Smooth muscle cell (in vitro differentiated cells): ENCODE data around the gene FZD4. TPM values are rescaled to one million over a fixed set of nuclear protein-coding genes. Genes with fewer than 3 reads are reported as not detected.

Source experiments
- DNase-seq: peaks from one replicate; lab custom pipeline; 2025; ENCODE audit not compliant: unreplicated experiment; lab: John Stamatoyannopoulos, UW
- H2AFZ ChIP-seq: fragments of 200-600 bp; sonication (generic); 2 replicates; pipeline ENCODE4 v1.6.0; 2016; ENCODE audit warnings: antibody characterized with exemption, low read depth, mild to moderate bottlenecking
- H3F3A ChIP-seq: fragments of 200-600 bp; sonication (generic); 2 replicates; pipeline ENCODE4 v1.6.0; 2017; ENCODE audit warnings: antibody characterized with exemption, low read depth
- H3K27ac ChIP-seq: fragments of 200-600 bp; sonication (generic); 2 replicates; pipeline ENCODE4 v1.5.1; 2016; ENCODE audit warnings: low read depth, mild to moderate bottlenecking
- H3K27me3 ChIP-seq: fragments of 200-600 bp; sonication (generic); 2 replicates; pipeline ENCODE4 v1.6.1; 2016; ENCODE audit warnings: low read depth, mild to moderate bottlenecking
- H3K36me3 ChIP-seq: fragments of 200-600 bp; sonication (generic); 2 replicates; pipeline ENCODE4 v1.5.1; 2016; ENCODE audit warnings: low read depth
- H3K4me1 ChIP-seq: fragments of 200-600 bp; sonication (generic); 2 replicates; pipeline ENCODE4 v1.5.1; 2016; ENCODE audit warnings: low read depth
- H3K4me2 ChIP-seq: fragments of 200-600 bp; sonication (generic); 2 replicates; pipeline ENCODE4 v1.6.0; 2016; ENCODE audit warnings: mild to moderate bottlenecking
- H3K4me3 ChIP-seq: fragments of 200-600 bp; sonication (generic); 2 replicates; pipeline ENCODE4 v1.5.1; 2016; ENCODE audit warnings: mild to moderate bottlenecking
- H3K79me2 ChIP-seq: fragments of 200-600 bp; sonication (generic); 2 replicates; pipeline ENCODE4 v1.6.0; 2016; ENCODE audit warnings: low read depth, mild to moderate bottlenecking
- H3K9ac ChIP-seq: fragments of 200-600 bp; sonication (generic); 2 replicates; pipeline ENCODE4 v1.6.0; 2016; ENCODE audit warnings: low read depth
- H3K9me3 ChIP-seq: fragments of 200-600 bp; sonication (generic); replicated peaks from 2 replicates; pipeline ENCODE4 v1.5.1; 2016; ENCODE audit warnings: low read depth
- H4K20me1 ChIP-seq: fragments of 200-600 bp; sonication (generic); 2 replicates; pipeline ENCODE4 v1.6.0; 2016; ENCODE audit warnings: low read depth
- WGBS: methylation state at CpG from one replicate; pipeline ENCODE4 v1.1.7; 2016; ENCODE audit warnings: low lambda C conversion rate; 5-methylcytosine and 5-hydroxymethylcytosine counted together
- polyA plus RNA-seq: library from polyadenylated mRNA; unstranded; fragments of >200 nt; fragmentation: Nextera tagmentation; extraction: Ambion mirVana; gene quantifications from 2 replicates; pipeline ENCODE4 v1.2.1, GENCODE V29; 2016
- total RNA-seq: library from RNA; depleted of rRNA; stranded (reverse); fragments of >200 nt; gene quantifications from 2 replicates; pipeline ENCODE4 v1.2.3, GENCODE V29; 2014
- TF ChIP-seq, protein P1 (sequence below): fragments of 200-600 bp; sonication (generic); IDR thresholded peaks from 2 replicates; pipeline ENCODE4 v1.5.1; 2017; ENCODE audit warnings: borderline replicate concordance, mild to moderate bottlenecking, antibody characterized with exemption; ENCODE audit not compliant: insufficient read depth, poor library complexity, severe bottlenecking

Gene FZD4
- total and polyA plus RNA-seq, 2 experiments from 2014 or later, result 1.8 to 5.8 TPM

DNA sequence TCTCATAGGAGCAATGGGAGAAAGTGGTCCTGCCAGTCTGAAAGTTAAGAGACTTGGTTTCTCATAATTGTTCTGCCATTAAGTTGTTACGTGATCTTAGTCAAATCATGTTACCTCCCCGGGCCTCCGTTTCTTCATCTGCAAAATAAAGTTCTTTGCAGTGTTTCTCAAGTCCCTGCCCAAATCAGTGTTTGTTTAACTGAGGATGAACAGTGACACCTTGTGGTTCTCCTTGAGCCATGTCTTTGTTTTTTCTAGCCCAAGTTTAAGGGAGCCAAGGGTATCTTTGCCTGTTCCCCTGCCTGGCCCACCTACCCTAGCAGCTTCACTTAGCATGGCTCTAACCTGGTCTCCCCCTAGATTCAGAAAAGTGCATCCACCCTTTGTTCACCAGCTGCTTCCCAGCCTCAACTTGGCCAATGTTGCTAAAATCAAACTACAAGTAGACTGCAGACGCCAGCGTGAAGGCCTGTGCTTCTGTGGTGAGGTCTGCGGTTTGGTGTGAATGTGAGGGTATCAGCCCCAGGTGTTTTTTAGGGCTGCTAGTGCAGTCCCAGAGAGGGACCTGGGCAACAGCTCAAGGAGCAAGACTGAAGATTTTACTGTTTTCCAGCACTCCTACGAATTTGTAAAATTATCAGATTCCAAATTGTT is 35.5 kb downstream of the FZD4 start:
- TF ChIP-seq, protein P1, sequence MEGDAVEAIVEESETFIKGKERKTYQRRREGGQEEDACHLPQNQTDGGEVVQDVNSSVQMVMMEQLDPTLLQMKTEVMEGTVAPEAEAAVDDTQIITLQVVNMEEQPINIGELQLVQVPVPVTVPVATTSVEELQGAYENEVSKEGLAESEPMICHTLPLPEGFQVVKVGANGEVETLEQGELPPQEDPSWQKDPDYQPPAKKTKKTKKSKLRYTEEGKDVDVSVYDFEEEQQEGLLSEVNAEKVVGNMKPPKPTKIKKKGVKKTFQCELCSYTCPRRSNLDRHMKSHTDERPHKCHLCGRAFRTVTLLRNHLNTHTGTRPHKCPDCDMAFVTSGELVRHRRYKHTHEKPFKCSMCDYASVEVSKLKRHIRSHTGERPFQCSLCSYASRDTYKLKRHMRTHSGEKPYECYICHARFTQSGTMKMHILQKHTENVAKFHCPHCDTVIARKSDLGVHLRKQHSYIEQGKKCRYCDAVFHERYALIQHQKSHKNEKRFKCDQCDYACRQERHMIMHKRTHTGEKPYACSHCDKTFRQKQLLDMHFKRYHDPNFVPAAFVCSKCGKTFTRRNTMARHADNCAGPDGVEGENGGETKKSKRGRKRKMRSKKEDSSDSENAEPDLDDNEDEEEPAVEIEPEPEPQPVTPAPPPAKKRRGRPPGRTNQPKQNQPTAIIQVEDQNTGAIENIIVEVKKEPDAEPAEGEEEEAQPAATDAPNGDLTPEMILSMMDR, result peak; percentile 53
- H3K4me2 ChIP-seq, result no peak overlapping the region
- H4K20me1 ChIP-seq, result no peaks in the 10 kb centered on the region
- H2AFZ ChIP-seq, result peak overlapping the region; percentile 27
- H3K27ac ChIP-seq, result peak overlapping the region; percentile 65
- H3K79me2 ChIP-seq, result no peaks in the 10 kb centered on the region
- H3F3A ChIP-seq, result peaks cover 4% of the 10 kb centered on the region
- H3K9me3 ChIP-seq, result no peaks in the 10 kb centered on the region
- peaks cover 22% of the 10 kb centered on the region for H3K4me1 ChIP-seq
- H3K27me3 ChIP-seq, result no peaks in the 10 kb centered on the region
- no peak for DNase-seq
- H3K36me3 ChIP-seq, result no peaks in the 10 kb centered on the region
- 60% methylated on average over 7 of the region's 7 CpGs for WGBS
- no peak overlapping the region for H3K9ac ChIP-seq
- no peak overlapping the region for H3K4me3 ChIP-seq

DNA sequence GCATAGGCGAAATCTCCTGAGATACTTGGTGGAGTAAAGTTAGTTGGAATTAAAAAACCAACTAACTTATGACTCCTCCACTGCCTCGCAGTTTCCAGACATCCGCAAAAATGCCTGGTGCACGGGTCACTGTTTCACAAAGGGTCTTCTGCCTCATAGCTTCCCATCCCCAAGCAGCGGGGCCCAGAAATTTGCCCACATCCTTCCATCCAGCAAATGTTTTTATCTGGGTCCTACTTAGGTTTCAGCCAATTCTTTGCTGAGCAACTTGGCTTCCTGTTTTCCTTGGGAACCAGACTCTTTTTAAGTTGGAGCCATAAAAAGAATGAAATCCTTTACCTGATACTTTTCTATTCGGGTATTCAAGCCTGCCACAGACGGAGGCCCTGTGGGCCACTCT is 36.2 kb downstream of the FZD4 start:
- Histone ChIP-seq H3K27me3 (no peaks in the 10 kb centered on the region), H3K4me1 (peaks cover 22% of the 10 kb centered on the region), H3K4me2 (no peak overlapping the region), H3K79me2 (no peaks in the 10 kb centered on the region), H2AFZ (peak overlapping the region; percentile 27), H3K4me3 (no peak overlapping the region), H4K20me1 (no peaks in the 10 kb centered on the region), H3K27ac (peak overlapping the region; percentile 65), H3F3A (peaks cover 4% of the 10 kb centered on the region), H3K9ac (no peak overlapping the region), H3K9me3 (no peaks in the 10 kb centered on the region), H3K36me3 (no peaks in the 10 kb centered on the region)
- 71% methylated on average over 7 of the region's 7 CpGs for WGBS
- DNase-seq, result no peak
- TF ChIP-seq, protein P1, result no peak

DNA sequence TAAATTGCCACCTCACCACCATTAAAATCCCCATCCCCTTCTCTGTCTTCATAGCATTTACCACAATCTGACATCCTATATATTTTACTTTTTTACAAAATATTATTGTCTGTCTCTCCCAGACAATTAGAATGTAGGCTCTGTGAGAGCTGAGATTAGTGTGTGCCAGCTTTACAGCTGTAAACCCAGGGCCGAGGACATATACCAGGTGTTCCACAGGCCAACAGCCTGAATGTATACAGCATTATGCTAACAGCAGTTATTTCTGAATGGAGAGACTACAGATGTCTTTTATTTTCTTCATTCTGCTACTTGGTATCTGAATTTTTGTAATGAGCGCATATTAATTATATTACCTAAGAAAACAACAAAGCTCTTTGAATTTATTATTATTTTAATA is 36.7 kb downstream of the FZD4 start:
- Histone ChIP-seq H3K4me2 (no peak overlapping the region), H3K9ac (no peak overlapping the region), H3K9me3 (no peaks in the 10 kb centered on the region), H3K79me2 (no peaks in the 10 kb centered on the region), H3K27me3 (no peaks in the 10 kb centered on the region), H4K20me1 (no peaks in the 10 kb centered on the region), H2AFZ (peak overlapping the region; percentile 27), H3K27ac (peak overlapping the region; percentile 65), H3K4me1 (peaks cover 19% of the 10 kb centered on the region), H3F3A (peaks cover 4% of the 10 kb centered on the region), H3K4me3 (no peak overlapping the region), H3K36me3 (no peaks in the 10 kb centered on the region)
- 86% methylated on average over 2 of the region's 2 CpGs for WGBS
- TF ChIP-seq, protein P1, result no peak
- DNase-seq, result no peak

DNA sequence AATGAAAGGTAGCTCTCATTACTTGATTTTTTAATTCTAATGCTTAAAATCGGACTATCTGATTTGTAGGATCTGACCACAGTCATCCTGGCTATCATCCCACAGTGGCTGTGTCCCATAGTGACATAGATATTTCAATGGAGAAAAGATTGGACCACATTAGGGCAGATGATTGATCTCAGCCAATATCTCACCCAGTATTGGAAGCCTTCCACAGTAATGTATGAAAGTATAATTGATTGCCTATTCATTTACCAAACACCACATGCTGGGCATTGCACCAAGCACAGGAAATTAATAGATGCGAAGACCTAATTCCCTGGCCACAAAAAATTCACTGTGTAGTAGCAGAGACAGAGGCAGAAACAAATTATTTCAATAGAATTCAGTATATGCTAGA is 37.6 kb downstream of the FZD4 start:
- 96% methylated on average over 2 of the region's 2 CpGs for WGBS
- H3K27me3 ChIP-seq, result no peaks in the 10 kb centered on the region
- no peaks in the 10 kb centered on the region for H3K9me3 ChIP-seq
- no peak overlapping the region for H3K4me3 ChIP-seq
- H3K4me2 ChIP-seq, result no peak overlapping the region
- no peaks in the 10 kb centered on the region for H3K36me3 ChIP-seq
- H4K20me1 ChIP-seq, result no peaks in the 10 kb centered on the region
- peaks cover 19% of the 10 kb centered on the region for H3K4me1 ChIP-seq
- no peak overlapping the region for H3K9ac ChIP-seq
- no peak overlapping the region for H2AFZ ChIP-seq
- H3F3A ChIP-seq, result peaks cover 4% of the 10 kb centered on the region
- no peaks in the 10 kb centered on the region for H3K79me2 ChIP-seq
- DNase-seq, result no peak
- H3K27ac ChIP-seq, result peak overlapping the region; percentile 65
- TF ChIP-seq, protein P1, result no peak
